SHP77 (cell line): ENCODE results near the gene TEX36.
"Not testable (repeated sequence)": the region's sequence is repeated elsewhere in the genome, so short reads cannot be mapped to it uniquely, and the experiment has no call there.

Experiments used
- DNase-seq, 2 experiments: peaks; one replicate each; lab custom pipeline; 2025; lab: John Stamatoyannopoulos, UW

The TEX36 gene

DNA sequence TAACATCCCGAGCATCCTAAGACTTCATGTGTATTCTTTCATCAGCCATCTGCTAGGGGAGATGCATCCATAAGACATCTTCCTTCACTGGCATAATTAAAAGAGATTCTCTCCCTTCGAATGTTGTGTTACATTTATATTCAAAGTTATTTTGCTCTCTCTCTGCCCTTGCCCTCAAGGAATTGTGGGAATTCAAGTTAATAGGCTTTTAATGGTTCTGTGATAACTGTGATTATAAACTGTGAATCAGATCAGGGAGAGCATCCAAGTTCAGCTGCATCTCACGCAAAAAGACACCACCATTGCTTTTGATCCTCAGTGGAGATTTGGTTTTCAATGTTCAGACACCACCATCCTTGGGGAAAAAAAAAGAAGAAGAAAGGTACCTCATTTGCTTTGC is 9.2 kb upstream of the TEX36 start:
- DNase-seq, result no peak

GRCh38 chr10:125691160-125691981 is 8.4 kb upstream of the TEX36 start:
- DNase-seq, result no peak

GRCh38 chr10:125689955-125690569 is 7.1 kb upstream of the TEX36 start:
- no peak for DNase-seq

- DNase-seq, result no peak
Observed at GRCh38 chr10:125687507-125688185, 4.7 kb upstream of the TEX36 start.

- no peak for DNase-seq
Observed at GRCh38 chr10:125684581-125684980, 1.6 kb upstream of the TEX36 start.

DNA sequence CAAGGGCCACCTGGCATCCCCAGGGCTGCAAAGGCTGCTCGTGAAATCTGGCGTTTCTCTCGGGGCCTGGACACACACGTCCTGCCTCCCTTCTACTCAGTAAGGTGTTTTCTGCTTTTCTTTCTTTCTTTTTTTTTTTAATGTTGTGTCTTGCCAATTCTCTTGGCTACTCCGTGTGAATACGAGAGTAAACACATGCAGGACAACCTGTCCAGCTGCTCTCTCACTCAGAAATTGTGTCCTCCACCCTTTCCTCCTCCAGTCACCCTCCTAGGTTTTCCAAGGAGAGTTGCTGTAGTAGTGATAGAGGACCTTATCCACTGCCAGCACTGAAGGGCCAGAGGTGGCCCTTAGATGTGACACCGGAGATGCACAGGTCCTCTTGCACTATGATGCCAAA is 858 bp upstream of the TEX36 start:
- no peak for DNase-seq

DNA sequence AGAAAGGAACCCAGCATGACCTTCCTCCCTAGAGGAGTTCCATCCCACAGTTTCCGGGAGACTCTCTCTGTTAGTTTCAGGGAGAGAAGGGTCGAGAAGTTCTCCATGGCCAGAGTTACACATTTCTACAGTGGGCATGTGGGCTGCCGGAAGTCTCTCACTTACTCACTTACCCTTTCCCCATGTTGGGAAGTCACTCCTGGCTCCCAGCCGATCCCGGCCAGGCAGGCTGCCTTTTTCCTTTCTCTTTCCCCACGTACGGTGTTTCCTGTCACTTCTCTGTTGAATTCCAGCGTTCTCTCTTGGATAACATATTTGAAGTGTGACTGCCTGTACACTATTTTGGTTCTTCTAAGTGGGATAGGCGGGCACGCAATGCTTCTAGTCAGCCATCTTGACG is 3.5 kb downstream of the TEX36 start:
- no peak for DNase-seq

DNA sequence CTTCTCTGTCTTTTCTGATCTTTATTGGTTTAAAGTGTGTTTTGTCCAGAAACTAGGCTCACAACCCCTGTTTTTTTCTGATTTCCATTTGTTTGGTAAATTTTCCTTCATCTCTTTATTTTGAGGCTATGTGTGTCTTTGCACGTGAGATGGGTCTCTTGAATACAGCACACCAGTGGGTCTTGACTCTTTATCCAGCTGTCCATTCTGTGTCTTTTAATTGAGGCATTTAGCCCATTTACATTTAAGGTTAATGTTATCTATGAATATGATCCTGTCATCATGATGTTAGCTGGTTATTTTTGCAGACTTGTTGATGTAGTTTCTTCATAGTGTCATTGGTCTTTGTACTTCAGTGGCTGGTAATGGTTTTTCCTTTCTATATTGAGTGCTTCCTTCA is 10.1 kb downstream of the TEX36 start:
- no peak for DNase-seq

GRCh38 chr10:125662584-125662983 is 20.4 kb downstream of the TEX36 start:
- DNase-seq, result no peak

DNA sequence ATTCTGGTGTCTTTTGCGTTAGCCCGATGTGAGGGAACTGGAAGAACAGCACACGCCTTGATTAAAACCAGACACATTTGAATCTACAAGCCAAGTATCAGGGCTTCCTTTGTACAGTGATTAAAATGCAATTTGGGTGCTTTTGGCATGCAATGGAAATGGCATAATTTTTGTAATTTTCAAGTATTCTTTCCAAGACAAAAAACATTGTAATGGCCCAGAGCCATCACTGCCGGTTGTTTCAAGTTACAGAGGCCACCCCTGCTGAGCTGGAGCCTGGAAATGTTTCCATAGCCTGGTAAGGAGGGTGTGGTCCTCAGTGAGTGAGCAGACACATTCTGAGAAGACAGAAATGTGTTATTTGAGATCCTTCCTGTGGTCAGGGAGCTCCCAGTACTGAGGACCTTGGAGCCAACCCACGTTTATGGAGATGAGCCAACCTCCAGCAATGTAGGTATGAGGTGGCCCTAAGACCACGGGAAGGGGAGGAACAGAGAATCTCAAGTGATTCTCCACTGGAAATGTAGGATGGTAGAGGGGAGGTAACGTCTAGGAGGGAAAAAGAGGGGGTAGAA is 20.9 kb downstream of the TEX36 start:
- DNase-seq, result no peak

DNA sequence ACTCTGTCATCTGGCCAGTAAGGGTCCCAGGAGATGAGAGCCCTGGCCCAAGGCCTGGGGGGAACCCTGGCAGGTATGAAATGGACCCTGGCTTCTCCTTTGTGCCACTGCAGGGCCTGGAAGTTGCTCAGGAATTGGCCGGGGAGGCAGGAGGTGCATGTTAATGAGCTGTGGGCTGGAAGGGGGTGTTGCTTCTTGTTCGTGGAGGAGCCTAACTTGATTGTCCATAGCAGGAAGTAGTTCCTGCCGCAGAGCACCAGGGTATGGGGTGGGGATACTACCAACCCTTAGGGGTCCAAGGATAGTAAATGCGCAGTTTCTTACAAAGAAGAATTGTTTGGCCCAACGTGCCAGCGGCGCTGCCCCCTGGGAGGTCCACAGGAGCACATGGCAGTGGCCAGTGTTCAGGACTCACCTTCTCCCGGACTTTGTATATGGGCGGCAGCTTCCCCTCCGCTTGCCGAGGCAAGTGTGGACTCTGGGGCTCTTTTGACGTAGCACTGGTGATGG is 21.5 kb downstream of the TEX36 start:
- no peak for DNase-seq

- no peak for DNase-seq
Observed at GRCh38 chr10:125659071-125659470, 23.9 kb downstream of the TEX36 start.

DNA sequence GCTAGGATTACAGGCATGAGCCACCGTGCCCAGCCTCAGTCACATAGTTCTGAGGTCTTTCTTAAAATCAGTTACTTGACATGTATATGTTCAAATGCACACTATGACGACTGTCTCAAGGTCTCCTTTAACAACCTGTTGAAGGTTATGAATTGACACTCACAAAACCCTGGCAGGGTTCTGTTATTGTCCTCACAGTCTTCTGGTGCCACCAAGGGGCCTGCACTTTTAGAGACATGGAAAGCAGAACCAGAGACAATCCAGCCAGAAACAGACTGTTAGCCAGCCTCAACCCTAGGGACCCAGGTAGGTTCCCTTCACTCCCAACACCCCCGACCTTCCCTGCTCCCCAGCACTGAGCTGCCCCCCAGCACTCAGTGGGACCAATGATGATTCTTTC is 26.4 kb downstream of the TEX36 start:
- no peak for DNase-seq

- not testable (repeated sequence) for DNase-seq
Observed at GRCh38 chr10:125653113-125653512, 29.9 kb downstream of the TEX36 start.

DNA sequence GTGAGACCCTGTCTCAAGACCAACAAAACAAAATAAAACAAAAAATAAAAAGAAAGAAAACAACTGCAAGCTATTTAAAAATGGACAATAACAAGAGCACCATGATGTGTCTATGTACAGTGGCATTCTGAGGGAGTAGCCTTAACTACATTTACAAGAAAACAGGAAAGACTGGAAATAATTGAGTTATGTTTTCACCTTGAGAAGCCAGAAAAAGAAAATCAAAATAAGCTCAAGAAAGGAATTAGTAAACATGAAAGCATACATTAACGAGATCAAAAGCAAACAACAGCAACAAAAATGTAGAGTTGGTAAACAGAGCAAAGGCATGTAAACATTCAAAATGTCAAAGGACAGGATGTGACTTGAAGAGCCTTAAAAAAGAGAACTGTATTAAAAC is 36.7 kb downstream of the TEX36 start:
- no peak for DNase-seq

DNA sequence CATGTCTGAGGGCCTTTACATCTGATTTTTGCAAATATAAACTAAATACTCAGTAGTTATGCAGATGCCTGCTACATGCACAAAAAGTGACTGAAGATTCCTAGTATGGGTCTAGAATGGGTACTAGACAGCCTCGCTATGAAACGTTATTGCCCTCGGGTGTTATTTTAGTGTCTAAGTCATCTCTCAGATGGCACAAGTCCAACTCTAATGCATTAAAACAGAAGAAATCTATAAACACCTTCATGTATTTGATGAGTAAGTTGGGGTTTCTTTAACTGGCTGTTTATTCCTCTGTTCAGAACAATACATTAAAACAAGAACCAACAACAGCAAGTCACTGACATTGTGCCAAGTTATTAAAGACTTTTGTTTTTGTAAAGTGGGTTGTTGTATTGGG is 41.6 kb downstream of the TEX36 start:
- no peak for DNase-seq

DNA sequence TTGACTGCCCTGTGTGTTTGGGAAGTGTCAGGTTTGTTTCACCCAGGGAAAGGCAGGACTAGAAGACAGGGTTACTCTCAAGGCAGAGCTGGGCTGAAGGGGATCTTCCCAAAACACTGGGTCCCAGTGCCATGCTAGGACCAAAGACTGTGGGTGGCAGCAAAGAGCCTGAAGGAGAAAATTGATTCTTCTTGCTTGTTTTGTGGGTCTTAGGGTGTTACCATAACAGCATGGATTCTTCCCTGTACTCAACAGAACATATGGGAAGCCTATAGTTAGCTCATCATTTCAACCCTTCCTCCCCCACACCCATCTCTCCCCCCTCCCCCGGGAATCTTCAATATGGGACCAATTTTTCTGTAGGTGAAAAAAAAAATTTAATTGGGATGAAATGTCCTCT is 42.3 kb downstream of the TEX36 start:
- no peak for DNase-seq

DNA sequence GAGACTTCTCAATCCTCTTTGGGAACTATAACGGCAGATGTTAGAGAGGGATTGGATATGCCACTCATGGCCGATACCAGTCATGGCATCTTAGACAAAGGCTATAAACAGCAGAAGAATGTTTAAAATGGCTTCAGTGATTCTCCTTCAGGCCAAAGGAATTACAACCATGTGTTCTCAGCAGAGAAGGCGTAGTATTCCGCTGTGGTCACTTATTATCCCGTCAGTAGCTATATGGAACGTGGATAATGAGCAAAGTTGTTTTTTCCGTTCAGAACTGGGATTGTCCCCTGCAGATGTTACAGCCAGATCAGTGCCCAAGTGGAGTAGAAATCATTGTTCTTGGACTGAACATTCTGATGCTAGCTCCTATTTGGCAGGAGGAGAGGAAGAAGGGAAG is 43.1 kb downstream of the TEX36 start:
- DNase-seq, result no peak

DNA sequence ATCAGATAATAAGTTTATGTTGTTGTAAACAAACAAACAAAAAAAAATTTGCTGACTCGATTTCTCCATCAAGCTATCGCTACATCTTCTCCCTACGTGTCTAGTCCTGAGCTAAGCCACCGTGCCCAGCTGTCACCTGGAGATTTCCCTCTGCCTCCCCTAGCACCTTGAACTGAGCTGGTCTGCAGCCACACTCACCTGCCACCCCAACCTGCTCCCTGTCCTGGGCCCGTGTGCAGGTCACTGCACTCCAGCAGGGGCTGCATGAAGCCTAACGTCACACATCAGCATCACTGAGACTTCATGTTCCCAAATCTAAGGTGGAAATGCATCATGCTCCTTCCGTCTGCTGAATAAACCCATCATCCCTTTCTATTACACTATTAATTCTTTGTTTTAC is 44.4 kb downstream of the TEX36 start:
- DNase-seq, result no peak

- DNase-seq, result no peak
Observed at GRCh38 chr10:125637496-125637895, 45.5 kb downstream of the TEX36 start.

- no peak for DNase-seq
Observed at GRCh38 chr10:125634606-125635005, 48.4 kb downstream of the TEX36 start.

DNA sequence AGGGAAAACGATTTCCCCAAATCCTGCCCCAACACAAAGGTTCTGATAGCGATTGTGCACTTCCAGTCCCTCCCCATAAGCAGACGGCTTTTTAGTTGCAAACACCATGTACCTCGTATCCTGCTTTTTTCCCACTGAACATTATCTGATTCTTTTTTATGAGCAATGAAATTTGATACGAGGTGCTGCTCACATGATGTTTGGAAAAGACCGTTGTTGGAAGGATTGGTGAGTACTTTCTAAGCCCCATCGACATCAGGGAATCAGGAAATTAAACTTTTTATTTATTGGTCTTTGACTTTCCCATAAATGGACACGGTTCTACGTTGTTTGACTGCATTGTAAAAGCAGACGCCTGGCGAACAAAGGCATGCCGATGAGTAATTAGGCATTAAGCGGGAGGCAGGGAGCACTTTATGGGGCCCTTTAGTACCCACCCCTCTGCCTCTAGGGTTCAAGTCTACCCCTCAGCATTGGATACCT is 49.4 kb downstream of the TEX36 start:
- peak in 1 of 2 experiments; percentile 20 for DNase-seq
